GM19324 (cell line): ENCODE results near the gene MED14.
"Not testable (repeated sequence)": the region's sequence is repeated elsewhere in the genome, so short reads cannot be mapped to it uniquely, and the experiment has no call there.

Experiments
- ATAC-seq: cut with Tn5 transposase; IDR thresholded peaks from one replicate; pipeline ENCODE4 v1.9.1; 2021; ENCODE audit warnings: mild to moderate bottlenecking, moderate library complexity; ENCODE audit not compliant: unreplicated experiment, low FRiP score

MED14 gene

GRCh38 chrX:40732499-40732898 is 2.8 kb downstream of the MED14 start:
- ATAC-seq, result not testable (repeated sequence)

- ATAC-seq, result no peak
Measured at GRCh38 chrX:40729598-40730584, 5.5 kb downstream of the MED14 start.

GRCh38 chrX:40727581-40728252 is 7.6 kb downstream of the MED14 start:
- ATAC-seq, result no peak

- no peak for ATAC-seq
Measured at GRCh38 chrX:40727093-40727492, 8.2 kb downstream of the MED14 start.

- ATAC-seq, result no peak
Measured at GRCh38 chrX:40722930-40723329, 12.4 kb downstream of the MED14 start.

- ATAC-seq, result no peak
Measured at GRCh38 chrX:40721489-40722106, 13.7 kb downstream of the MED14 start.

- no peak for ATAC-seq
Measured at GRCh38 chrX:40720792-40721191, 14.6 kb downstream of the MED14 start.

- no peak for ATAC-seq
Measured at GRCh38 chrX:40720339-40720738, 15.0 kb downstream of the MED14 start.

- no peak for ATAC-seq
Measured at GRCh38 chrX:40719731-40720130, 15.6 kb downstream of the MED14 start.

- no peak for ATAC-seq
Measured at GRCh38 chrX:40719218-40719617, 16.1 kb downstream of the MED14 start.

GRCh38 chrX:40709395-40709794 is 25.9 kb downstream of the MED14 start:
- no peak for ATAC-seq

GRCh38 chrX:40705658-40706312 is 29.6 kb downstream of the MED14 start:
- ATAC-seq, result no peak

- ATAC-seq, result no peak
Measured at GRCh38 chrX:40700640-40701342, 34.6 kb downstream of the MED14 start.

- no peak for ATAC-seq
Measured at GRCh38 chrX:40698851-40699250, 36.5 kb downstream of the MED14 start.

GRCh38 chrX:40694802-40695201 is 40.5 kb downstream of the MED14 start:
- no peak for ATAC-seq

- ATAC-seq, result no peak
Measured at GRCh38 chrX:40688929-40689328, 46.4 kb downstream of the MED14 start.

- no peak for ATAC-seq
Measured at GRCh38 chrX:40687169-40687568, 48.2 kb downstream of the MED14 start.

GRCh38 chrX:40685362-40685918 is 49.9 kb downstream of the MED14 start:
- ATAC-seq, result no peak

- no peak for ATAC-seq
Measured at GRCh38 chrX:40684092-40684491, 51.2 kb downstream of the MED14 start.

GRCh38 chrX:40683245-40683644 is 52.1 kb downstream of the MED14 start:
- ATAC-seq, result no peak
